Measurements from ENCODE around the gene GAL3ST3. TPM values are rescaled to one million over a fixed set of nuclear protein-coding genes. Genes with fewer than 3 reads are reported as not detected.

The GAL3ST3 gene
- total and polyA plus RNA-seq, 2 of the 8 experiments (the other 6 are each of a cell fraction or from before 2014, with no cell fraction given) = 21.1 to 21.4 TPM

DNA sequence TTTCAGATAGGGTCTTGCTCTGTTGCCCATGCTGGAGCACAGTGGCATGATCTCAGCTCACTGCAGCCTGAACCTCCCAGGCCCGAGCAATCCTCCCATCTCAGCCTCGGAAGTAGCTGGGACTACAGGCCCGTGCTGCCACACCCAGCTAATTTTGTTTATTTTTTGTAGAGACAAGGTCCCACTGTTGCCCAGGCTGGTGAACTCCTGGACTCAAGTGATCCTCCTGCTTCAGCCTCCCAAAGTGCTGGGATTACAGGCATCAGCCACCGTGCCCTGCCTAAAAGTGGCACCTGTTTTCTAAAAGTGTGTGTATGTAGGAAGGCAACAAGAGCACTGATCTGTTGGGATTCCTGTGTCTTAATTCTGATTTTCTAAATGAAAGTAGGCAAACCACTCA, 41.3 kb upstream of the GAL3ST3 start:
- H3K79me1 ChIP-seq (ENCODE audit: low read depth, low read length) = 0 out of 2 replicates have a peak, but pooled peaks cover 3% of the 10 kb centered on the region
- no peak overlapping the region for H3K23ac ChIP-seq (ENCODE audit: insufficient read length)
- no peak overlapping the region for H3K4ac ChIP-seq (replicated peaks; ENCODE audit: insufficient read length, low read depth, low read length)
- H3K9me3 ChIP-seq (ENCODE audit: insufficient read depth in 2 of 2, low read depth in 1 of 2, low read length in 1 of 2) = no peaks in the 10 kb centered on the region
- no peak overlapping the region for H4K8ac ChIP-seq (ENCODE audit: extremely low read depth, insufficient read depth, low read length)
- H3K27me3 ChIP-seq (replicated peaks in 1 of 4; ENCODE audit: control insufficient read depth in 3 of 4, extremely low read depth in 1 of 4, insufficient read depth in 3 of 4, low read length in 3 of 4) = no peaks in the 10 kb centered on the region
- H3K36me3 ChIP-seq (ENCODE audit: control insufficient read depth in 2 of 4, insufficient read depth in 4 of 4, low read length in 3 of 4) = no peaks in the 10 kb centered on the region
- no peak overlapping the region for H2AFZ ChIP-seq (ENCODE audit: low read length)
- H3K27ac ChIP-seq (ENCODE audit: low read depth, low read length) = no peak overlapping the region
- no peak overlapping the region for H4K5ac ChIP-seq (ENCODE audit: insufficient read length, low read depth, low read length)
- CTCF ChIA-PET (ENCODE audit: partially characterized antibody) = interaction anchor here (2.8 kb wide), 1 partner anchor 43 kb away, joined by 9 read pairs; no protein-coding TSS in a partner anchor
- no peak overlapping the region for H3K56ac ChIP-seq (replicated peaks; ENCODE audit: insufficient read length, low read depth, low read length)
- H4K20me1 ChIP-seq (replicated peaks in 1 of 2; ENCODE audit: control insufficient read depth in 1 of 2, insufficient read depth in 2 of 2, low read length in 2 of 2) = no peaks in the 10 kb centered on the region
- no peak overlapping the region for H4K91ac ChIP-seq (replicated peaks; ENCODE audit: insufficient read length, low read length)
- no peaks in the 10 kb centered on the region; the same call in 1 of the 2 replicates for H3K23me2 ChIP-seq (ENCODE audit: low read depth, low read length)
- FAIRE-seq (no peak), DNase-seq (ENCODE audit: low read depth in 1 of 2, low spot score in 2 of 2) (no peak)
- no peak overlapping the region for H3K4me3 ChIP-seq (ENCODE audit: extremely low read depth in 1 of 4, insufficient read depth in 2 of 4, low read depth in 3 of 4, low read length in 4 of 4)
- no peak overlapping the region for H2BK20ac ChIP-seq (ENCODE audit: low read length)
- no peaks in the 10 kb centered on the region; a peak in 1 of 4 replicates for H3K79me2 ChIP-seq (ENCODE audit: control insufficient read depth in 1 of 2, insufficient read depth in 2 of 2, low read length in 2 of 2)
- 84% methylated on average over 4 of the region's 4 CpGs; no CpG with 5 or more reads in 1 of the 2 experiments for WGBS, 2 experiments (ENCODE audit: extremely low coverage in 1 of 2, insufficient coverage in 1 of 2, insufficient read length in 1 of 2, insufficient replicate concordance in 2 of 2, low coverage in 1 of 2, low lambda C conversion rate in 2 of 2, missing lambda C conversion rate in 1 of 2)
- H3K9ac ChIP-seq (replicated peaks in 1 of 4; ENCODE audit: extremely low read depth in 1 of 4, low read depth in 3 of 4, low read length in 3 of 4) = no peak overlapping the region
- H3K14ac ChIP-seq (ENCODE audit: insufficient read length) = no peak overlapping the region
- no peak overlapping the region for H2BK5ac ChIP-seq (ENCODE audit: low read depth, low read length)
- no peak overlapping the region for H3K18ac ChIP-seq (ENCODE audit: extremely low read depth, low read length)
- H3K4me2 ChIP-seq (ENCODE audit: insufficient read depth in 1 of 2, low read depth in 2 of 2, low read length in 2 of 2) = no peak overlapping the region
- H2BK120ac ChIP-seq (replicated peaks; ENCODE audit: low read depth, low read length) = no peak overlapping the region
- no peak overlapping the region for H2BK15ac ChIP-seq (ENCODE audit: low read length)
- no peak overlapping the region for H2AK5ac ChIP-seq (ENCODE audit: low read depth, low read length)
- POLR2A ChIA-PET (ENCODE audit: partially characterized antibody) = no interaction called here
- no peak overlapping the region for H2BK12ac ChIP-seq (ENCODE audit: low read depth, low read length)
- peaks cover 0 to 3% (median under 1%) of the 10 kb centered on the region in 4 experiments; a peak in 1 of 7 replicates for H3K4me1 ChIP-seq (replicated peaks in 1 of 4; ENCODE audit: control insufficient read depth in 3 of 4, insufficient read depth in 4 of 4, low read length in 3 of 4)
- TF ChIP-seq BRCA1 (IDR thresholded peaks at IDR 0.05; ENCODE audit: low read depth, low read length) (no peak), RFX5 (IDR thresholded peaks at IDR 0.05; ENCODE audit: borderline replicate concordance, low read depth, low read length) (no peak), USF2 (IDR thresholded peaks at IDR 0.05; ENCODE audit: low read length) (no peak), TEAD4 (IDR thresholded peaks at IDR 0.05; ENCODE audit: low read depth, low read length) (no peak), SP4 (IDR thresholded peaks at IDR 0.05; ENCODE audit: low read length) (no peak), CBX5 (IDR thresholded peaks at IDR 0.05; ENCODE audit: low read depth, low read length) (no peak), TAF7 (optimal IDR thresholded peaks at IDR 0.05; ENCODE audit: borderline replicate concordance, low read depth, low read length) (no peak), SAP30 (IDR thresholded peaks at IDR 0.05; ENCODE audit: insufficient read depth, insufficient replicate concordance, low read length) (no peak), TAF1 (IDR thresholded peaks at IDR 0.05; ENCODE audit: low read depth, low read length) (no peak), E2F6 (IDR thresholded peaks at IDR 0.05) (no peak), EP300 (IDR thresholded peaks at IDR 0.05; ENCODE audit: borderline replicate concordance in 1 of 2, low read depth in 2 of 2, low read length in 2 of 2) (no peak)
- TF ChIP-seq, protein P1, sequence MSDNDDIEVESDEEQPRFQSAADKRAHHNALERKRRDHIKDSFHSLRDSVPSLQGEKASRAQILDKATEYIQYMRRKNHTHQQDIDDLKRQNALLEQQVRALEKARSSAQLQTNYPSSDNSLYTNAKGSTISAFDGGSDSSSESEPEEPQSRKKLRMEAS (IDR thresholded peaks at IDR 0.05) = no peak

Data from H1 (cell line).